ENCODE results near the gene MEF2B.
"Not testable (repeated sequence)": the region's sequence is repeated elsewhere in the genome, so short reads cannot be mapped to it uniquely, and the experiment has no call there.

The MEF2B gene

DNA sequence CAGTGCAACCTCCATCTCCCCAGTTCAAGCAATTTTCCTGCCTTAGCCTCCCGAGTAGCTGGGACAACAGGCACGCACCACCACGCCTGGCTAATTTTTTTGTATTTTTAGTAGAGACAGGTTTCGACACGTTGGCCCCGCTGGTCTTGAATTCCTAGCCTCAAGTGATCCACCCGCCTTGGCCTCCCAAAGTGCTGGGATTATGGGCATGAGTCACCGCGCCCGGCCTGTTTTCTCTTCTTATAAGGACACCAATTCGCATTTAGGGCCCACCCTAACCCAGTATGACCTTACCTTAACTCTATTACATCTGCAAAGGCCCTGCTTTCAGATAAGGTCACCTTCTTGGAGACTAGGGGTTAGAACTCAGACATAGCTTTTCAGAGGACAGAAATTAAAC, 66.9 kb downstream of the MEF2B start:
- Histone ChIP-seq H3K36me3 (peaks cover 23 to 49% (median 35%) of the 10 kb centered on the region in 3 donors), H3K9me3 (no peaks in the 10 kb centered on the region), H3K27me3 (no peaks in the 10 kb centered on the region), H3K4me3 (no peak overlapping the region), H3K27ac (no peak overlapping the region), H3K4me1 (peaks cover 0 to 4% (median 0%) of the 10 kb centered on the region in 4 donors)
- no peak for DNase-seq
- TF ChIP-seq, protein P1, sequence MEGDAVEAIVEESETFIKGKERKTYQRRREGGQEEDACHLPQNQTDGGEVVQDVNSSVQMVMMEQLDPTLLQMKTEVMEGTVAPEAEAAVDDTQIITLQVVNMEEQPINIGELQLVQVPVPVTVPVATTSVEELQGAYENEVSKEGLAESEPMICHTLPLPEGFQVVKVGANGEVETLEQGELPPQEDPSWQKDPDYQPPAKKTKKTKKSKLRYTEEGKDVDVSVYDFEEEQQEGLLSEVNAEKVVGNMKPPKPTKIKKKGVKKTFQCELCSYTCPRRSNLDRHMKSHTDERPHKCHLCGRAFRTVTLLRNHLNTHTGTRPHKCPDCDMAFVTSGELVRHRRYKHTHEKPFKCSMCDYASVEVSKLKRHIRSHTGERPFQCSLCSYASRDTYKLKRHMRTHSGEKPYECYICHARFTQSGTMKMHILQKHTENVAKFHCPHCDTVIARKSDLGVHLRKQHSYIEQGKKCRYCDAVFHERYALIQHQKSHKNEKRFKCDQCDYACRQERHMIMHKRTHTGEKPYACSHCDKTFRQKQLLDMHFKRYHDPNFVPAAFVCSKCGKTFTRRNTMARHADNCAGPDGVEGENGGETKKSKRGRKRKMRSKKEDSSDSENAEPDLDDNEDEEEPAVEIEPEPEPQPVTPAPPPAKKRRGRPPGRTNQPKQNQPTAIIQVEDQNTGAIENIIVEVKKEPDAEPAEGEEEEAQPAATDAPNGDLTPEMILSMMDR (IDR thresholded peaks at IDR 0.05) = no peak
- intact Hi-C loops (cut with DNase I; ENCODE audit: low total_unique reads) = no loop called here

DNA sequence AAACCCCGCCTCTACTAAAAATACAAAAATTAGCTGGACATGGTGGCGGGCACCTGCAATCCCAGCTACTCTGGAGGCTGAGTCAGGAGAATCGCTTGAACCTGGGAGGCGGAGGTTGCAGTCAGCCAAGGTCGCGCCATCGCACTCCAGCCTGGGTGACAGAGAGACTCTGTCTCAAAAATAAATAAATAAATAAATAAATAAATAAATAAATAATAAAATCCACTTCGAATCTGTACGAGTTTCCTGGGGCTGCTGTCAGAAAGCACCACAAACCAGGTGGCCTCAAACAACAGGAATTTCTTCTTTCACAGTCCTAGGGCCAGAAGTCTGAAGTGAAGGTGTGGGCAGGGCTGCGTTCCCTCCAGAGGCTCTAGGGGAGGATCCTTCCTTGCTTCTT, 67.5 kb downstream of the MEF2B start:
- H3K36me3 ChIP-seq = peaks cover 23 to 49% (median 36%) of the 10 kb centered on the region in 3 donors
- H3K4me3 ChIP-seq; H3K27ac ChIP-seq; H3K27me3 ChIP-seq; intact Hi-C loops (cut with DNase I; ENCODE audit: low total_unique reads); H3K9me3 ChIP-seq; DNase-seq; H3K4me1 ChIP-seq: not testable (repeated sequence)

DNA sequence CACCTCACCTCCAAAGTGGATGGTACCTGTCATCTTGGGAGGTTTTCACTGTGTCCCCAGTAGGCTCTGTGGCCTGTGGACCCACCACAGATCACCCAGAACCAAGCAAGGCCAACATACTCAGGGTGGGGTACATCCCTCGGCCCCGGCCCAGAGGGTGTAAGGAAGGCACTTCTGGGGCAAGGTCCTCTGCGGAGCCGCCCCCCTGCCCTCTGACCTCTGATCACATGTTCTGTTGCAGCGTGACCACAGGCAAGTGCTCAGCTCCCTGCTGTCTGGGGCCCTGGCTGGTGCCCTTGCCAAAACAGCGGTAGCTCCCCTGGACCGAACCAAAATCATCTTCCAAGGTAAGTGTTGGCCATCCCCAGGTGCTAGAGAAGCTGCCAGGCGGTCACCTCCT, 68.5 kb downstream of the MEF2B start:
- Histone ChIP-seq H3K4me3 (no peak overlapping the region), H3K36me3 (peaks cover 23 to 57% (median 40%) of the 10 kb centered on the region in 3 donors), H3K27ac (no peak overlapping the region), H3K4me1 (peaks cover 0 to 4% (median 0%) of the 10 kb centered on the region in 4 donors), H3K27me3 (no peaks in the 10 kb centered on the region), H3K9me3 (no peaks in the 10 kb centered on the region)
- TF ChIP-seq, protein P1 (IDR thresholded peaks at IDR 0.05) = no peak
- DNase-seq = no peak
- intact Hi-C loops (cut with DNase I; ENCODE audit: low total_unique reads) = no loop called here

DNA sequence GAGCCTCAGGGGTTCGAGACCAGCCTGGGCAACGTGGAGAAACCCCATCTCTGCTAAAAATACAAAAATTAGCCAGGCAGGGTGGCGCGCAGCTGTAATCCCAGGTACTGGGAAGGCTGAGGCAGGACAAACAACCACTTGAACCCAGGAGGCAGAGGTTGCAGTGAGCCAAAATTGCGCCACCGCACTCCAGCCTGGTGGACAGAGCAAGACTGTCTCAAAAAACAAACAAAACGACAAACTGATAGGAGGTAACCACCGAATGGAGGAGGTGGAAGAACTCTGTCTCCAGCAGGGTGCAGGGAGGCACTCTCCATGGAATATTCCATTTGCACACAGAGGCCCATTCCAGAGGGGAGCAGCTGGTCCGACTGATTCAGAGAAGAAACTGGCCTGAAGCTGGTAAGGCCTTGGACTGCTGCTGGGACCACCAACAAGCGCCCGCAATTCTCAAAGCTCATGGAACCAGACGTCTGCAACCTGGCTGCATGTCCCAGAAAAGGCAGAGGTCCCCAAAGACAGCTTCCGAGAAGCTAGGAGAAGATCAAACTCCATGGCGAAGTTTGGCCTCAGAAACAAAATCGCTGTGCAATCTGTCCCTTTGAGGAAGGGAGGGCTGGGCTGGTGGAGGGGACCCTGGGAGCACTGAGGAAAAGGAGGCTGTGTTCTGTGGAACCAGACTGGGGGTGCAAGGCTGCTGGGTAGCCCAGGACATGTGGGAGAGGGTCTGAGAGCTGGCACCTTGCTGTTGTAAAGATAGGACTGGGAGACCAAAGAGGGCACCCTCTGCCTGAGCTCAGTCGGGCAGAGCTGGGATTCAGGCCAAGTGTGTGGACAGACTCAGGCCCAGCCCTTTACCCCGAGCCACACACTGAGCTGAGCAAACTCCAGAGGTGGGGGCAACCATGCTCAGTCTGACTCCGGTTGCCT, 71.1 kb downstream of the MEF2B start:
- H3K4me1 ChIP-seq = no peaks in the 10 kb centered on the region
- H3K36me3 ChIP-seq = peaks cover 23 to 66% (median 40%) of the 10 kb centered on the region in 3 donors
- H3K27ac ChIP-seq = no peak overlapping the region
- intact Hi-C loops (cut with DNase I; ENCODE audit: low total_unique reads) = no loop called here
- H3K9me3 ChIP-seq = no peaks in the 10 kb centered on the region
- TF ChIP-seq, protein P1 (IDR thresholded peaks at IDR 0.05) = no peak
- H3K4me3 ChIP-seq = no peak overlapping the region
- H3K27me3 ChIP-seq = no peaks in the 10 kb centered on the region
- no peak for DNase-seq

DNA sequence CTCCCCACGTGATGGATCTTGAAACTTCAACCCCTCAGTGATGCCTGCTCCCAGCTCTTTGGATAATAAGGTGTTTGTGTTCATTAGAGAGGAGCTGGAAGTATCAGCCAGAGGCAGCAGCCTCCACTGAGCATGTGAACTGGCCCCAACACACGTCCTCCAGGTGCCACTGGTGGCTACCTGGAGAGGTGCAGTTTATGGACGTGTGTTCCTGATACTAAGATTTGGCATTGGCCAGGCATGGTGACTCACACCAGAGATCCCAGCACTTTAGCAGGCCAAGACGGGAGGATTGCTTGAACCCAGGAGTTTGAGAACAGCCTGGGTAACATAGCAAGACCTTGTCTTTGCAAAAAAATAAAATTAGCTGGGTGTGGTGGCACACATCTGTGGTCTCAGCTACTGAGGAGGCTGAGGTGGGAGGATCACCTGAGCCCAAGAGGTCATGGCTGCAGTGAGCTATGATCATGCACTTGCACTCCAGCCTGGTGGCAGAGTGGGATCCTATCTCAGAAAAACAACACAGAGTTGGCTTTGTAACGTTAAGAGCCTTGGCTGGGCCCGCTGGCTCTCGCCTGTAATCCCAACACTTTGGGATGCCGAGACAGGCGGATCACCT, 71.9 kb downstream of the MEF2B start:
- H3K4me3 ChIP-seq = no peak overlapping the region
- no peaks in the 10 kb centered on the region for H3K27me3 ChIP-seq
- TF ChIP-seq, protein P1 (IDR thresholded peaks at IDR 0.05) = no peak
- H3K9me3 ChIP-seq = no peaks in the 10 kb centered on the region
- DNase-seq = no peak
- H3K27ac ChIP-seq = no peak overlapping the region
- intact Hi-C loops (cut with DNase I; ENCODE audit: low total_unique reads) = no loop called here
- H3K36me3 ChIP-seq = peaks cover 23 to 66% (median 40%) of the 10 kb centered on the region in 3 donors
- no peaks in the 10 kb centered on the region for H3K4me1 ChIP-seq
